Gastrocnemius medialis (tissue), 4 donors: Measurements from ENCODE around the gene BRICD5. TPM values are rescaled to one million over a fixed set of nuclear protein-coding genes. Genes with fewer than 3 reads are reported as not detected.

ENCODE experiments used
- ATAC-seq, 2 donors: fragments of 150-250 bp; one replicate each; pipeline ENCODE4 v1.9.1; 2016
- DNase-seq, 2 donors: peaks; one replicate each; pipeline ENCODE4 v3.0.0-alpha.2; 2019
- H3K27ac ChIP-seq, 4 donors: fragments of 200-600 bp; sonication (generic); 1 replicate in 1 of 4; 2 replicates in 3 of 4; pipeline ENCODE4 v1.5.1; 2016 to 2018; ENCODE audit warnings: mild to moderate bottlenecking in 2 of 4, moderate library complexity in 1 of 4
- H3K27me3 ChIP-seq, 3 donors: fragments of 200-600 bp; sonication (generic) in 2 of 3; 1 replicate in 1 of 3; 2 replicates in 2 of 3; pipeline versions ENCODE4 v1.5.1 to v1.6.0; 2016 to 2019; ENCODE audit warnings: mild to moderate bottlenecking in 1 of 3, moderate library complexity in 1 of 3
- H3K36me3 ChIP-seq, 2 donors: fragments of 200-600 bp; sonication (generic) in 1 of 2; one replicate each; pipeline ENCODE4 v1.5.1; 2017 to 2018
- H3K4me1 ChIP-seq, 2 donors: fragments of 200-600 bp; sonication (generic) in 1 of 2; one replicate each; pipeline ENCODE4 v1.5.1; 2016 to 2017; ENCODE audit warnings: mild to moderate bottlenecking in 2 of 2
- H3K4me3 ChIP-seq, 4 donors: fragments of 200-600 bp; sonication (generic) in 3 of 4; 1 replicate in 1 of 4; 2 replicates in 3 of 4; pipeline ENCODE4 v1.5.1; 2016 to 2019; ENCODE audit warnings: mild to moderate bottlenecking in 2 of 4
- H3K9me3 ChIP-seq, 3 donors: fragments of 200-600 bp; sonication (generic) in 2 of 3; 1 replicate in 1 of 3; 2 replicates in 2 of 3; pipeline ENCODE4 v1.5.1; 2016 to 2019
- POLR2A ChIP-seq, 2 donors: fragments of 450-650 bp; IDR thresholded peaks; one replicate each; pipeline ENCODE4 v1.6.1; 2017; ENCODE audit warnings: antibody characterized with exemption in 2 of 2, mild to moderate bottlenecking in 2 of 2, moderate library complexity in 2 of 2
- in situ Hi-C, 4 donors: fragments of 200-750 bp; cut with MboI; loops; one replicate each; pipeline versions ENCODE4 v1.15.0 to v1.8.0; 2017; ENCODE audit warnings: low sequenced_read_pairs in 4 of 4
- intact Hi-C: fragments of 100-400 bp; cut with DNase I; formaldehyde crosslinking; loops from one replicate; pipeline ENCODE4 v1.15.1; 2023; ENCODE audit warnings: low total_unique reads
- total RNA-seq, 4 donors: library from RNA; depleted of rRNA; stranded (reverse); fragments of >200 nt; gene quantifications; one replicate each; pipeline versions ENCODE4 v1.1.0 to v1.2.3, GENCODE V29; 2016
- TF ChIP-seq, protein P1 (sequence below), 5 experiments: fragments of 450-650 bp in 3 of 5; fragments of 200-600 bp in 2 of 5; sonication (generic) in 2 of 5; IDR thresholded peaks in 4 of 5; conservative IDR thresholded peaks in 1 of 5; 1 replicate in 4 of 5; 2 replicates in 1 of 5; pipeline ENCODE4 v1.5.1; 2016 to 2019; ENCODE audit warnings: antibody characterized with exemption in 5 of 5, mild to moderate bottlenecking in 3 of 5, moderate library complexity in 3 of 5

BRICD5 gene
- total RNA-seq, 4 donors from 2014 or later: 0.15 to 2.2 (median 1.4) TPM

- H3K27me3 ChIP-seq: no peaks in the 10 kb centered on the region
- no peak overlapping the region for H3K27ac ChIP-seq
- intact Hi-C loops (no loop called here), in situ Hi-C loops (no loop called here)
- no peak overlapping the region for H3K4me3 ChIP-seq
- ATAC-seq (no peak), DNase-seq (no peak)
- no peaks in the 10 kb centered on the region for H3K4me1 ChIP-seq
- no peaks in the 10 kb centered on the region for H3K36me3 ChIP-seq
- TF ChIP-seq, protein P1, sequence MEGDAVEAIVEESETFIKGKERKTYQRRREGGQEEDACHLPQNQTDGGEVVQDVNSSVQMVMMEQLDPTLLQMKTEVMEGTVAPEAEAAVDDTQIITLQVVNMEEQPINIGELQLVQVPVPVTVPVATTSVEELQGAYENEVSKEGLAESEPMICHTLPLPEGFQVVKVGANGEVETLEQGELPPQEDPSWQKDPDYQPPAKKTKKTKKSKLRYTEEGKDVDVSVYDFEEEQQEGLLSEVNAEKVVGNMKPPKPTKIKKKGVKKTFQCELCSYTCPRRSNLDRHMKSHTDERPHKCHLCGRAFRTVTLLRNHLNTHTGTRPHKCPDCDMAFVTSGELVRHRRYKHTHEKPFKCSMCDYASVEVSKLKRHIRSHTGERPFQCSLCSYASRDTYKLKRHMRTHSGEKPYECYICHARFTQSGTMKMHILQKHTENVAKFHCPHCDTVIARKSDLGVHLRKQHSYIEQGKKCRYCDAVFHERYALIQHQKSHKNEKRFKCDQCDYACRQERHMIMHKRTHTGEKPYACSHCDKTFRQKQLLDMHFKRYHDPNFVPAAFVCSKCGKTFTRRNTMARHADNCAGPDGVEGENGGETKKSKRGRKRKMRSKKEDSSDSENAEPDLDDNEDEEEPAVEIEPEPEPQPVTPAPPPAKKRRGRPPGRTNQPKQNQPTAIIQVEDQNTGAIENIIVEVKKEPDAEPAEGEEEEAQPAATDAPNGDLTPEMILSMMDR (IDR thresholded peaks at IDR 0.05 in 4 of 5, conservative IDR thresholded peaks at IDR 0.05 in 1 of 5): no peak
- H3K9me3 ChIP-seq: no peaks in the 10 kb centered on the region
Observed at GRCh38 chr16:2186505-2186904, 24.2 kb downstream of the BRICD5 start.

GRCh38 chr16:2186064-2186463 is 24.6 kb downstream of the BRICD5 start:
- DNase-seq: no peak
- Histone ChIP-seq H3K9me3 (no peaks in the 10 kb centered on the region), H3K27ac (no peak overlapping the region), H3K27me3 (no peaks in the 10 kb centered on the region), H3K4me1 (no peaks in the 10 kb centered on the region), H3K36me3 (no peaks in the 10 kb centered on the region), H3K4me3 (no peak overlapping the region)
- TF ChIP-seq, protein P1 (IDR thresholded peaks at IDR 0.05 in 4 of 5, conservative IDR thresholded peaks at IDR 0.05 in 1 of 5): no peak
- ATAC-seq: no peak
- in situ Hi-C loops (no loop called here), intact Hi-C loops (no loop called here)

DNA sequence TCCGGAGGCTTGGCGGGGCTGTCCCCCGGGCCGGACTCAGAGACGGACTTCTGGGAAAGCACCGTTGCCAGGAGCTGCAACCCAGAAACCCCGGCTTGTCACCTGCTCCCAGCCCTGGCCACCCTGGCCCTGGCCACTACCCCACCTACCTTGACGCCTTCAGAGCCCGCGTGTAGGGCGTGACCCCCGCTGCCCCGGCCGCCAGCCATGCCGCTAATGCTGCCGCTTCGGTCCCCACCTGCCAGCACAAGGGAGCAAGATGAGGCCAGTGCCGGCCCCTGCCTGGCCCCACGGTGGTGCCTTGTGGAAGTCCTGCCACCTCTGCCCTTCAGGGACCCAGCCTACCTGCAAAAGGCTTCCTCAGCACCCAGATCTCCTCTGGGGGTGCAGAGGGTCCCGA is 25.7 kb downstream of the BRICD5 start:
- Histone ChIP-seq H3K4me3 (no peak overlapping the region), H3K27me3 (no peaks in the 10 kb centered on the region), H3K4me1 (no peaks in the 10 kb centered on the region), H3K27ac (no peak overlapping the region), H3K9me3 (no peaks in the 10 kb centered on the region), H3K36me3 (no peaks in the 10 kb centered on the region)
- intact Hi-C loops (no loop called here), in situ Hi-C loops (no loop called here)
- ATAC-seq: no peak
- DNase-seq: no peak
- TF ChIP-seq, protein P1 (IDR thresholded peaks at IDR 0.05 in 4 of 5, conservative IDR thresholded peaks at IDR 0.05 in 1 of 5): no peak
- TF ChIP-seq POLR2A (IDR thresholded peaks at IDR 0.05): no peak

GRCh38 chr16:2184346-2184745 is 26.3 kb downstream of the BRICD5 start:
- no peaks in the 10 kb centered on the region for H3K9me3 ChIP-seq
- no peaks in the 10 kb centered on the region for H3K36me3 ChIP-seq
- H3K27me3 ChIP-seq: no peaks in the 10 kb centered on the region
- intact Hi-C loops: no loop called here
- DNase-seq (no peak), ATAC-seq (no peak)
- TF ChIP-seq, protein P1 (IDR thresholded peaks at IDR 0.05 in 4 of 5, conservative IDR thresholded peaks at IDR 0.05 in 1 of 5): no peak
- TF ChIP-seq POLR2A (IDR thresholded peaks at IDR 0.05): no peak
- in situ Hi-C loops: no loop called here
- no peak overlapping the region for H3K27ac ChIP-seq
- no peaks in the 10 kb centered on the region for H3K4me1 ChIP-seq
- no peak overlapping the region for H3K4me3 ChIP-seq

DNA sequence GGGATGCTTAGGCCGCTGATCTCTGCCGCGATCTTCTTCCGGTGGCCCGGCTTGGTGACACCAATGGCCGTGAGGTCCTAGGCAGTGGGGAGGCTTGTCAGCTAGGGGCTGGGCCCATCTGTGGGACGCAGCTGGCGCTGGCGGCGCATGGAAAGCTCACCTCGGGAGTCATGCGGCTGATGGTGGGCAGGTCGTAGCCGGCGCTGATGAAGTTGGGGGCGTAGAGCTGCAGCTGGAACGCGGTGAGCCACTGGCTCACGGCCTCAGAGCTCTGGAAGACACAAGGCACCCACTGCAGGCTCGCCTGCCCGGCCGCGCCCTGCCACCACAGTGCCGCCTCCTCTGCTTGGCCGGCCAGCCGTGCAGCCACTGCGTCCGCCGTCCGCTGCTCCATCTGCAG is 27.0 kb downstream of the BRICD5 start:
- H3K27me3 ChIP-seq: no peaks in the 10 kb centered on the region
- ATAC-seq (no peak), DNase-seq (no peak)
- H3K27ac ChIP-seq: no peak overlapping the region
- H3K4me1 ChIP-seq: no peaks in the 10 kb centered on the region
- H3K9me3 ChIP-seq: no peaks in the 10 kb centered on the region
- in situ Hi-C loops (no loop called here), intact Hi-C loops (no loop called here)
- H3K4me3 ChIP-seq: no peak overlapping the region
- TF ChIP-seq POLR2A (IDR thresholded peaks at IDR 0.05): no peak
- TF ChIP-seq, protein P1 (IDR thresholded peaks at IDR 0.05 in 4 of 5, conservative IDR thresholded peaks at IDR 0.05 in 1 of 5): no peak
- H3K36me3 ChIP-seq: no peaks in the 10 kb centered on the region
